GM10266 (cell line): Measurements from ENCODE around the gene GIPC1.

Experiments
- DNase-seq: peaks from one replicate; pipeline ENCODE4 v3.0.0; 2012; ENCODE audit errors: extremely low spot score
- CTCF ChIP-seq: IDR thresholded peaks from 2 replicates; pipeline ENCODE4 v1.5.1; 2012; ENCODE audit warnings: mild to moderate bottlenecking, low read depth; ENCODE audit not compliant: control insufficient read depth, insufficient read depth; ENCODE audit errors: missing control alignments

GIPC1 gene

GRCh38 chr19:14428882-14429416 is 67.0 kb downstream of the GIPC1 start:
- no peak for TF ChIP-seq CTCF
- DNase-seq: no peak
